NCI-H82 treated with DMSO at 0.1 percent for 48 hours (cell line): ENCODE results near the gene PCSK2.

ENCODE experiments used
- DNase-seq: peaks from one replicate; lab custom pipeline; 2025; ENCODE audit not compliant: unreplicated experiment; lab: John Stamatoyannopoulos, UW

PCSK2 gene

DNA sequence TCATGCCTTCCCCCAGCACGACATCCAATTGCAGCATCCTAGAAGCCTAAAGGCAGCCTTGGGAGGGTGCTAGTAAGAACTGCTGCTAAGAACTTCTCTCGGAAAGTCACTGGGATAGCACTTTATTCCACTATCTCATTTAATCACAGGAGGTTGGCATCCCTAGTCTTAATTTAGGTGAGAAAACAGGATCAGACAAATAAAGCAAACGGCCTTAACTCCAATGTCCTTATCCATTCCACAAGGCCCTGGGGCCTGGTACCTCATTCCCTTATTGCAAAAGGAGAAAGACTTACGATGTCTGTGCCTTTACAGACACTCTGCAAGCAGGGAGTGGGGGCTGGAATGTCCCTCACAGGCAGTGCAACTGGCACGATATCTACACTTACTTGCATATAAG lies 243.7 kb downstream of the PCSK2 start:
- no peak for DNase-seq

DNA sequence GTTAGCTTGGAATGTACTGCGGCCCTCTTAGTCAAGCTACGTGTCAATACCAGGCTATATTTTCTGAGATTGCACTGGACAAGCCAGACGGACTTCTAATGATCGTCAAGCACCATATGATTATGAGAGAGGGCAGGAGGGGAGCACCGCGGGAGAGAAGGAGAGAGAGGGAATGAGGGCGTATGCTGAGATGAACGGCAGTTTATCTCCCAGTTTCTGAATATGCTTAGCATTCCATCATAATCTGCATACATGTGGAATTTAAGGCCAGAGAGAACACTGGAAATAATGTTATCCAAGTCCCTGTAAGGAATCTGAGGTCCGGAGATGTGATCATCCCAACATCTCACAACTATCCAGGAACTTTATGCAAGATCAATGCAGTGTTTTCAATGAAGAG lies 244.1 kb downstream of the PCSK2 start:
- DNase-seq, result no peak

DNA sequence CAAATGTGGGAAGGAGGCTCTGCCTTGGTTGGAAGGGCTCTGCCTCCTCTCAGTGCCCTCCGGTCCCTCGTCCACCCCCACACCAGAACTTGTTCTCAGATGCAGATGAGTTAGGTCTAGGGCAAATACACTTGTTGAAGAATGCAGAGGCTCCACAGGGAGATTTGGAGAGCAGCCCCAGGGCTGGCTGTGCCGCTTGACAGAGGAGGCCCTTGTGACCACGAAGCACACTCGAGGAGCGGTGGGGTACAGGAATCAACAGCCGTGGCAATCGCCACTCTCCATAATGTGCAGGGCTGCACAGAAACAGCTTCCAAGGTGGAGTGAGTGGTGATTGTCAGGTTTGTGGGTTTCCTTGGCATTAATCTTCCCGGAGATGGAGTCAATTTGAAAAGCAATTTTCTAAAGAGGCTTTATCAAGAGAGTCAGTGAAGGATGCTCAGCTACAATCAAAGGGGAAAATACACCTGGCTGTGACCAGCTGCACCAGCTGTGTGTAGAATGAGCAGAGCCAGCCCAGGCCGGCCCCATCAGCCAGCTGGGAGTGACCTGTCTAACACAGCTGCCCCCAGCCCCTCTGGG lies 244.9 kb downstream of the PCSK2 start:
- no peak for DNase-seq

DNA sequence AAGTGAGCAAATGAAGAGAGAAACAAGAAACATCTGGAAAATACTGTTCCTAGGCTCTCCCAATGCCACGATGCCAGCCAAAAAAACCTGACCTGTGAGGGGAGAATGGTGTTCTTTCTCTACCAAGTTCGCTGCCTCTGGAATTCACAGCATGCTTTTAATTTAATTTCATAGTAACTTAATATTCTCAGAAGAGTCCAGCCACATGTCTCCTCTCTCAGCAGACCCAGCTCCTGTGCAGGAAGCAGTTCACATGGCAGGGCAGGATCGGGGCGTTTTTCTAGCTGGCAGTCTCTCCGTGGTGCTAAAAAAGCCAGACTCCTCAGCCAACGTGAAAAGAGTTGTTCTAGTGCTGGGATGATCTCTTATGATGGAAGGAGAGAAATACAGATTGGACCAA lies 246.8 kb downstream of the PCSK2 start:
- DNase-seq, result no peak

DNA sequence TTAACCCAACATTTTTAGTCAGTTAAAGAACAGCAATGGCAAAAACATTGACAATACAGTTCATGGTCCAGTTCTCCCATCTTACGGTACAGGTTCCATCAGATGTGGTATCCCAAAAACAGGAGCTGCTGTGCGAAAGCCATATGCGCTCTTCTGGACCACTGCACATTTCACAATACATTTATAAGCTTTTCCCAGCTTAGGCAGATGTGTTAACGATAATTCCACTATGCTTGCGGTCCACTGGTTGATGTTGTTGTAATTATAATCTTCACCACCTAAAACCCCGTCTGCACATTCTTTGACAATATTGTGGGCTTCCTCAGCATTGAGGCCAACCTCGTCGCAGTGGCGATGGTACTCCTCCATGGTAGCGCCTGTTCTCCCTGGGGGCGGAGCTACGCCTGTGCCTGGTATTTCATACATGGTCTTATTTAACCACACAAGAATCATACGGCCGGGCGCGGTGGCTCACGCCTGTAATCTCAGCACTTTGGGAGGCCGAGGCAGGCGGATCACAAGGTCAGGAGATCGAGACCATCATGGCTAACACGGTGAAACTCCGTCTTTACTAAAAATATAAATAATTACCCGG lies 252.3 kb downstream of the PCSK2 start:
- no peak for DNase-seq

DNA sequence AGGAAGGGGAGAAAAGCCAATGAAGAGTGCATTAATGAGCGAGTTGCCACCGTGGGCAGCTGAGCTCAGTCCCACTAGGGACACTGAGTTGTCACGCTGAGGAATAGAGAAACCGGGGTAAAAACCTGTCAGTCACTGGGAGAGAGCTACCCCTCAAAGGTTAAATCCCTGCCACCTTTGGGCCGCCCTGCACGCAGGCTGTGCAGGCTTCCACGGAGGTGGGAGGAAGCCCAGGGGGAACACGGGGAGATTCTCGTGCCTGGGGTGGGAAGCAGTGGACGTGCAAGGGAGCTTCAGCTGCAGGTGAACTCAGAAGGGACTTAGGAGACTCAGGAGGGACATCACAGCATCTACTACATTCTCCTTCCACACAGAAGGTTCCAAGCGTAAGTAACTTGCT lies 253.9 kb downstream of the PCSK2 start:
- no peak for DNase-seq

DNA sequence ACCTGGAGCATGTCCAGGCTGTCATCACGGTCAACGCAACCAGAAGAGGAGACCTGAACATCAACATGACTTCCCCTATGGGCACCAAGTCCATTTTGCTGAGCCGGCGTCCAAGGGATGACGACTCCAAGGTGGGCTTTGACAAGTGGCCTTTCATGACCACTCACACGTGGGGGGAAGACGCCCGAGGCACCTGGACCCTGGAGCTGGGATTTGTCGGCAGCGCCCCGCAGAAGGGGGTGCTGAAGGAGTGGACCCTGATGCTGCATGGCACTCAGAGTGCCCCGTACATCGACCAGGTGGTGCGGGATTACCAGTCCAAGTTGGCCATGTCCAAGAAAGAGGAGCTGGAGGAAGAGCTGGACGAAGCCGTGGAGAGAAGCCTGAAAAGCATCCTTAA lies 254.8 kb downstream of the PCSK2 start:
- no peak for DNase-seq

DNA sequence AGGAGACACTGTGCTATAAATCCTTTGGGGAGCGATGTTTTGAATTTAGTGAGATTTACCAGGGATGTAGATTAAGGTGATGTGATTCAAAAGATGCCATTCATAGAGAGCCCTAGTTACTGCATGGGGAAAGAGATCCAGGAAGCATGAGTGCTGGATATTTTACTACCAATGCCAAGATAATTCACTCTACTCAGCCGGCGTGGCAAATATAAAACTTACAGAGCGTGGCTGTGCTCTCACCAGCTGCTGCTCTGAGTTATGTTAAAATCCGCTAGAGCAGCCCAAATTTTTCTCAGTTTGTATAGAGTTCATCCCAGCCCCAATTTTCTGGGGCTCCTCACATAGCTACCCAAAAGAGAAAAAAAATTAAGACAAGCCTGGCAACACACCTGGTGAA lies 255.7 kb downstream of the PCSK2 start:
- no peak for DNase-seq

DNA sequence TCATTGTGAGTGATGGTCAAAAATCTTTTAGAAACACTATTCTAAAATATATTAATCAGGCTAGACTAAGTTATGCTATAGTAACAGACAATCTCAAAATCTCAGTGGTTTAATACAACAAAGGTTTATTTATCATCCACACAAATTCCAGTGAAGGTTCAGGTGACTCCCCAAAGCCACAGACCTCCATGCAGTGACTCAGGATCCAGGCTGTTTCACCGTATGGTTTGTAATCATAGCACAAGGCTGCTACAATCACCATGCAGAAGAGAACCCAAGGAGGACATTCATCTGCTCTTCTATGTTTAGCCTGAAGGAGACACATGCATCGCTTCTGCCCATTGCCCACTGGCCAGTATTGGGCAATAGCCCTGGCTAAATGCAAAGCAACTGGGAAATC lies 258.2 kb downstream of the PCSK2 start:
- no peak for DNase-seq

DNA sequence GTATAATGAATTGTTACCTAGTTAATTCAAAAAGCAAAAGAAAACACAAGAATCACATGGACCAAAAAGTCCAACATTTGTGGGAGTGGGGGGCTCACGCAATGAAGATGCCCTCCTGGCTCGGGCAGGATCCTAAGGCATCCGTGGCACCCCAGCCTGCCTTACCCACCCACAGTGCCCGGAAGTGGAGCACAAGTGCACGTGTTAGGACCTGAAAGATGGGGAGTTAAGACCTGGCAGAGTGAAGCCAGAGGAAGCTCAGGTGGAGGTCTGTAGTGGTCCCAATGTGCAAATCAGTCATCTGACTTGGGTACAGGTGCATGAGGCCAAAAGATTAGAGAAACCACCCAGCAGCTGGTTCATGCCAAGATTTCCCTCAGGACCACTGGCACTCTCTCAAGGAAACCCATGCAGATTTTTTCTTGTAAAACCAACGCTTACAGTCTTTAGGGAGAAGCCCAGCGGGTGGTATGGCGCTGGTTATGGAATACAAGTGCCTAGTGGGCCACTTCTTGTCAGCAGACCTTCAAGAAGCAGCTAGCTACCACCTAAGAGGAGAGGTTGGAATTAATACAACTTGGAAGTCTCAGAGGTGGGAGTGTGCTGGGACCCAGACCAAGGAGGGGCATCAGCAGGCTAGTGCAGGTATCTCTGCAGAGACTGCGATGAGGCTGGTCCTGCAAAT lies 262.2 kb downstream of the PCSK2 start:
- no peak for DNase-seq

DNA sequence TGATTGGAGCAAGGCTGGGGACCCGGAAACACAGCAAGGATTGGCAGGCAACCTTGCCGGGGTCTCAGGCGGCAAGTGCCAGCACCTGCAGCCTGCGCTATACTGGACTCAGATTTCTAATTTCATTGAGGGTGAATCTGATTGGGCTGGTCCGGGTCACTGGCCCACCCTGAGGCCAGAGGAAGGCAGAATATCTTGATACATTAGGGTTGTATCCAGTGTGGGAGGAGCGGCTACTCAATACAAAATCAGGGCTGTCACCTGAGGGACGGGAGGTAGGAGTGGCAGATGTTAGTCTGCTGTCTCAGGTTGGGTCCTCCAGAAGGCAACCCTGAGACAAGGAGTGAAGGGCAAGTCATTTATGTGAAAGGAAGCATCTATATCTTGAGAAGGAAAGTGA lies 263.7 kb downstream of the PCSK2 start:
- DNase-seq, result no peak

DNA sequence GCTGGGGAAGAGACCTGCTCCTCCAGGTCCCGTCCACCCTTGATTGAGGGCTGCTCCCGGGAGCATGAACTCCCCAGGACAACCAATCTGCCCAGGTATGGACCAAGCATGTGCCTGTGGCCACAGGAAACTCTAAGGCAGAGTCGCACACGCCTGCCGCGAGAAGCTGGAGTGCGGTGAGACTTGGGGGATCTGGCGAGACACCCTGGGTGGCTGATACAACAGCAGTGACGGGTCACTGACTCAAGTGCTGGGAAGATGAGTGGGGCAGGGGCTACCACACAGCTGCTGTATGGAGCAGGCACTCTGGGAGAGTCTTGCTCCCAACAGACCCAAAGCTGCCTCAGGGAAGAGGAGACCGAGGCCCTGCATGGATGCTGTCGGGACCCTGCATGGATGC lies 264.2 kb downstream of the PCSK2 start:
- no peak for DNase-seq

DNA sequence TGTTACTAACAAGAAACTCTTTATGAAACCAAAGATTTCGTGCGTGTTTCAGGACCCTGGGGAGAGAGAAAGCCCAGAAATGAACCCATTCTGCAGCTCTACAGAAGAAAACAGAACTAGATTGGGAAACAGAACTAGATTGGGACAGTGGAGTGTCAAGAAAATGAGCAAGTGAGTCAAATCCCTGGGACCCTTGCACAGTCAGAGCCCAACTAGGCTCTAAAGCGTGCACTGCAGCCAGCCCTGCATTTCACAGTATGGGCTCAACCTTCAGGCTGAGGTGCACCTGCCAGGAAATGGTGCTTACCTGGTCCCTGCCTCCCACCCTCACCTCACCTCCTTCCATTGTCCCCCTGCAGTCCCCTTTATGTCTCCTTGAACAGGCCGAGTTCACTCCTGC lies 264.6 kb downstream of the PCSK2 start:
- no peak for DNase-seq

DNA sequence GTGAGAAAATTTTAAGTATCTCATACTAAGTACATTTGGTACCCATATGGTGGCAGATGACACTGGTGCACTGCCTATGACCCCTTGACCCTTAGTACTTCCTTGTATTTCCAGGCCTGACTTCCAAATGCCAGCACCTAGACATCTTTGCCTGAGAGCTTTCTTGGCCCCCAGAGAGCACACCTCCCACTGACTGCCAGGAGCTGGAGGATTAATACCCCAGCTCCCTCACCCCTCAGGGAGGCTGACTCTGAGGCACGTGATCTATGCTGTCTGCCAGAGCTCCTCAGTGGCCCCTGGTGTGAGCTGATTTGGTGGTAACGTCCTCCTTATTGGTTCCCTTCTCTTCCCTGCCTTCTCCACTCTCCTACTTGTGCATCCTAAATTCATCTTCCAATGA lies 266.3 kb downstream of the PCSK2 start:
- no peak for DNase-seq

DNA sequence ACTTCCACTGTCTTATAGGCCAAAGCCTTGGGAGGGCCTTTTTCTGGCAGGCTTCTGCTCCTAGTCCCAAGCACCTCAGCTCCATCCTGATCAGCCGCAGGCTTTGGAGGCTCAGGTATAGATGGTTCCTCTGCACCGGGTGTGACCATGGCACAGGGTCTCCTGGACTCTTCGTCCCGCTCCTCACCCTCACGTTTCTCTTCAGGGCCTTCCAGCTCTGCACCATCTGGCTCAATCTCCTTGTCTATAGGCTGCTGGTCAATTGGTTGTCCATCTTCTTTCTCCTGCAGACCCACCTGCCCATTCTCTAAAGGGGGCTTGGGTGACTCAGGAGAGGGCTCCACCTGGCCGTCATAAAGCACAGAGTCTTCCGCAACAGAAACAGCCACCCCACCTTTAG lies 267.4 kb downstream of the PCSK2 start:
- DNase-seq, result no peak

DNA sequence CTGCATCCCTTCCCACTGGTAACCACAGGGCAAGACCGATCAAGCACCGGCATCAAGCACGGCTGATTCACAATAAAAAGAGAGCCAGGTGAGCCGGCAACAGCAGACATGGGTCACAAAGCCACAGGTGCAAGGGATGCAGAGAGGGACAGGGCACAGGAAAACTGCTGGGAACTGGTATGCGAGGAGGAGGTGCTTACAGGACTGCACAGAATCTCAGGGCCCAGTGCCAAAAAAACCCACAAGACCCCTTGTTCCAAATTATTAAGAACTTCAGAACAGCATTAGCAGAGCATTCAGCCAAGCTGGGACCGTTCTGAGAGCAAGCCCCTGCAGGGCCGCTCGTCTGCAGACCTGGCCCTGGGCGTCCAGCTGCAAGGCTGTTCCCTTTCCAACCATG lies 269.0 kb downstream of the PCSK2 start:
- DNase-seq, result no peak

DNA sequence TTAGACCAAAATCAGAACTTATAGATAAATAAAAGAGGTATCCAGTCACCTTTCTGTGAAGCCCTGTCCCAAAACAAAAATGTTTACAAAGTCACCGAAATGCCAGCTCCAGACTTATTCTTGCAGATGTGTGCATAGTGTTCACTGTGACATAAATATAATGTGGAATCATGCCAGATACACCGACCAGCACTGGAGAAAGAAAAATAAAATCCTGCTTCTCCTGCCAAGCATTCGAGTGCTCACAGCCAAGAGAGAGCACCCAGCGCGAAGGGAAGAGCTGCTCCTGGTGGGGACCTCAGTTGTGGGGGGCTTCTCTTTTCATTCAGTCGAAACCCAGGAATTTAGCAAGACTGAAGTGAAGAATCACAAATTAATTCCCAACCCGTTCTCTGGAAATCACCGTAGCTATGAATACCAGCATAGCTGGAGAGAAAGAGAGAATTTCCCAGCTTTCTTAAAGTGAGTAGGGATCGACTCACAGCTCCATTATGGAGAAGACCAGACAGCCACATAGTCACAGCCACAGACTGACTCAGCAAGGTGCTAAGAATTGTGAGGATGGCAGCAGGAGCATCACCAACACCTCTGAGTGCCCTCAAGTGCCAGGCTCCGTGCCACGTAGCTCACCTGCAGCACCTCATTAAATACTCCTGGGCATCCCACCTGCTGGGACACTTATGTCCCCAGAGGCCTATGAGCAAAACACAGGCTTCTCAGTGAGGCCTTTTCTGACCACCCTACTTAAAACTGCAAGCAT lies 271.2 kb downstream of the PCSK2 start:
- no peak for DNase-seq

DNA sequence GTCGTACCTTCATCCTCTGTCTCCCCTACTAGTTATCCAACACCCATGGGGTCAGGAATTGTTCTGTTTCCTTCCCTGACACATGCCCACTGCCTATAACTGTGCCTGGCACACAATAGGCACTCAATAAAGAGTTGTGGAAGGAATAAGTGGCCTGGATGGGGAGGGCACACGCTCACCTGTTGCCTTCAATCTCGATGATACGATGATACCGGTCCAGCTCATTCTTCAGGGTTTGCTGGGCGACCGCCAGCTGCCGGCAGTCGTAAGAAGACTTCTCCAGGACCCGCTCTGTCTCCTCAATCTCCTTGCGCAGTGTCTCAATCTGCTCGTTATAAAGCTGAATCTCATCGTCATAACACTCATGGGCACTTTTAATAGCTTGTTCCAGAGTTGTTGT lies 271.8 kb downstream of the PCSK2 start:
- no peak for DNase-seq

DNA sequence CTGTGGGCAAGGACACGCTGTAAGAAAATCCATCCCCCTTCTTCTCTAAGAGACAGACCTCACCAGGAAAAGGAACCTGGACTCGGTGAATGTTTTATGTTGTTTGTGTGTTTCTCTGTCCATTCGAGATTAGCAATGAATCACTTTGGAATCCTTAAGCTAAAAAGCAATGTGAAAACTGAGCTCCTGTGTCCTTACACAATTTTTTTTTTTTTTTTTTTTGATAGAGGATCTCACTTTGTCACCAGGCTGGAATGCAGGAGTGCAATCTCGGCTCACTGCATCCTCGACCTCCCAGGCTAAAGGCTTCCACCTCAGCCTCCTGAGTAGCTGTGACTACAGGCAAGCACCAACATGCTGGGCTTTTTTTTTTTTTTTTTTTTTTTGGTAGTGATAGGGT lies 272.2 kb downstream of the PCSK2 start:
- no peak for DNase-seq

DNA sequence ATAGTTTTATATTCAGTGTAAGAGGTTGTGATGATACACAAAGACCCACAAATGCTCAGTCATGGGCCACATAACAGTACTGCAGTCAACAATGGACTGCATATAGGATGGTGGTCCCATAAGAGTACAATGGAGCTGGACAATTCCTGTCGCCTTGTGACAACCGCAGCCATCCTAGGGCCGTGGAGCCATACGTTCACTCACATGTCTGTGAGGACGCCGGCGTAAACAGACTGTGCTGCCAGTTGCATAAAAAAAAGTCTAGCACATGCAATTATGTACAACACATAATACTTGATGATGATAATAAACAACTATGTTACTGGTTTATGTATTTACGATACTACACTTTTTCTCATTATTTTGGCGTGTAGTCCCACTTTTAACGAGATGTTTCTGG lies 273.4 kb downstream of the PCSK2 start:
- DNase-seq, result no peak

DNA sequence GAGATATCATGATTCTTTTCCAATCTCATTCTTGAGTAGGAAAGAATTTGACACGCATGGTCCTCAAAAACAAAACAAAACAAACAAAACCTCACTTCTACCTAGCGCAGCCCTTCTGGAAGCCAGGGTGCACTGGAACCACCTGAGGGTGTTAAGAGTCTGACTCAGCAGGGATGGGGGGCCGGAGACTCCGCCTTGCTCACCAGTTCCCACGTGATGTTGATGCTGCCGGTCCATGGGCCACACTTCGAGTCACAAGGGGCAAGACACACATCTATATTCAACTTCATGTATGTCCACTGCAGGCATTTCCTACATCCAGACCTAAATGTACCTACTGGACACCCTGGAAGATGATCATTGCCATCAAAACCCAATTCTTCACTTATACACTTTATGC lies 274.0 kb downstream of the PCSK2 start:
- DNase-seq, result no peak

DNA sequence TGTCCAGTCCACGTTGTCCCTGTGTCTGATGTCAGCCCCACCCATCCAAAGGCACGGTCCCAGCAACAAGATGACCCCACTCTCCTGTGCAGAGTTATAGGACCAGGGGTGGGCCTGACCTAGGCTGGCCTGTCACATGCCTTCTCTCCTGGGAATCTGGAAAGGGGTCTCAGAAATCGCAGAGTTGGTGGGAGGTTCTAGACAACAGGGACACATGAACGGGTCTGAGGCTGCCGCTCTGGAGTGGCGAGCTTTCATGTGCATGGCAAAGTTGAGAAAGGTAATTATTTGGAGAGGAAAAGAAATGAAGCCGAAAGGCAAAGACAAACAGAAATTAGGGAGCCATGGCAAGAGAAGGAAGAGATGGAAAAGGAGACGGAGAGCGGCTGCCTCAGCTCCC lies 274.9 kb downstream of the PCSK2 start:
- DNase-seq, result no peak
